A549 (cell line): ENCODE data around the gene ACADM.

Experiments used
- CBX8 ChIP-seq: fragments of 200-600 bp; sonication (generic); IDR thresholded peaks from 2 replicates; pipeline ENCODE4 v1.6.1; 2016
- FOSL2 ChIP-seq, 2 experiments: fragments of 450-650 bp in 1 of 2; fragments of >200 bp in 1 of 2; sonication (Bioruptor Twin) in 1 of 2; formaldehyde crosslinking; IDR thresholded peaks; 2 replicates each; pipeline versions ENCODE4 v1.5.0 to v1.6.1; 2016 to 2020; ENCODE audit warnings: mild to moderate bottlenecking in 1 of 2, moderate library complexity in 1 of 2
- MYC ChIP-seq: IDR thresholded peaks from 2 replicates; pipeline ENCODE4 v1.6.1; 2012; ENCODE audit warnings: mild to moderate bottlenecking, inconsistent platforms, low read length, improper control_type of control experiment, borderline replicate concordance
- NFE2L2 ChIP-seq: fragments of 150-350 bp; conservative IDR thresholded peaks from 2 replicates; pipeline ENCODE4 v1.6.1; 2014; ENCODE audit warnings: low read length
- PHF8 ChIP-seq: fragments of 200-600 bp; sonication (generic); IDR thresholded peaks from 2 replicates; pipeline ENCODE4 v1.6.1; 2016; ENCODE audit warnings: low read depth, mild to moderate bottlenecking, antibody characterized with exemption, moderate library complexity, borderline replicate concordance
- POLR2A ChIP-seq: IDR thresholded peaks from 2 replicates; pipeline ENCODE4 v1.6.1; 2012; ENCODE audit warnings: mild to moderate bottlenecking, low read length
- RAD21 ChIP-seq, 2 experiments: fragments of >200 bp in 1 of 2; sonication (Bioruptor Twin) in 1 of 2; formaldehyde crosslinking in 1 of 2; IDR thresholded peaks in 1 of 2; conservative IDR thresholded peaks in 1 of 2; 2 replicates in 1 of 2; 3 replicates in 1 of 2; pipeline ENCODE4 v1.6.1; 2012 to 2018; ENCODE audit warnings: inconsistent platforms in 1 of 2
- RCOR1 ChIP-seq: fragments of 150-350 bp; IDR thresholded peaks from 2 replicates; pipeline ENCODE4 v1.6.1; 2014; ENCODE audit warnings: antibody characterized with exemption, low read length, low read depth
- RFX5 ChIP-seq: fragments of 450-650 bp; IDR thresholded peaks from 2 replicates; pipeline ENCODE4 v1.7.1; 2014; ENCODE audit warnings: antibody characterized with exemption, mild to moderate bottlenecking, moderate library complexity
- TF ChIP-seq, protein P1 (sequence below): fragments of >200 bp; sonication (Bioruptor Twin); formaldehyde crosslinking; IDR thresholded peaks from 3 replicates; pipeline ENCODE4 v1.5.1; 2016
- TF ChIP-seq, protein P2 (sequence below): IDR thresholded peaks from 2 replicates; pipeline ENCODE4 v1.6.1; 2012
- TF ChIP-seq, protein P3 (sequence below): fragments of 250-450 bp; sonication (Bioruptor Pico); IDR thresholded peaks from 2 replicates; pipeline ENCODE4 v1.5.0; 2021; ENCODE audit warnings: mild to moderate bottlenecking, moderate library complexity, borderline replicate concordance

DNA sequence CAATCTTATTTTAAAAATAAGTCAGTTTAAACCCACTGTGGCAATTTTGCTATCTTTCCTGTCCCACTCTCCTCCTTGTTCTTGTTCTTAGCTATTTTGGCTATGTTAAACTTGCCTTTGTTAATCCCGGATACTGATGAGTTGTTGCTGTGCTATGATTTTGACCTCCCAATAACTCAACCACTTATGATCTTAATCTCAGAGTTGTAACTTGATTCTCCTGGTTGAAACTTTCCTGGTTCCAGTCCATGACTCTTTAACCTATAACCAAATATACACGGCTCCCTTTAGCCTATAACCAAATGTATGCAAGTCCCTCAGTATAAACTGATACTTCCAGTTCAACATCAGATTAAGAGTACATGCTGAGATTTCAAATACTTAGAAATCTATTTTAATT lies 15.6 kb upstream of the ACADM start:
- TF ChIP-seq RAD21 (conservative IDR thresholded peaks at IDR 0.05 in 1 of 2, IDR thresholded peaks at IDR 0.05 in 1 of 2) (no peak), MYC (no peak), RCOR1 (no peak), POLR2A (no peak), CBX8 (no peak), PHF8 (no peak), FOSL2 (IDR thresholded peaks at IDR 0.05) (no peak), FOSL2 (CRISPR knock-in tag; IDR thresholded peaks at IDR 0.05) (no peak), RFX5 (no peak), NFE2L2 (no peak)
- TF ChIP-seq, protein P1, sequence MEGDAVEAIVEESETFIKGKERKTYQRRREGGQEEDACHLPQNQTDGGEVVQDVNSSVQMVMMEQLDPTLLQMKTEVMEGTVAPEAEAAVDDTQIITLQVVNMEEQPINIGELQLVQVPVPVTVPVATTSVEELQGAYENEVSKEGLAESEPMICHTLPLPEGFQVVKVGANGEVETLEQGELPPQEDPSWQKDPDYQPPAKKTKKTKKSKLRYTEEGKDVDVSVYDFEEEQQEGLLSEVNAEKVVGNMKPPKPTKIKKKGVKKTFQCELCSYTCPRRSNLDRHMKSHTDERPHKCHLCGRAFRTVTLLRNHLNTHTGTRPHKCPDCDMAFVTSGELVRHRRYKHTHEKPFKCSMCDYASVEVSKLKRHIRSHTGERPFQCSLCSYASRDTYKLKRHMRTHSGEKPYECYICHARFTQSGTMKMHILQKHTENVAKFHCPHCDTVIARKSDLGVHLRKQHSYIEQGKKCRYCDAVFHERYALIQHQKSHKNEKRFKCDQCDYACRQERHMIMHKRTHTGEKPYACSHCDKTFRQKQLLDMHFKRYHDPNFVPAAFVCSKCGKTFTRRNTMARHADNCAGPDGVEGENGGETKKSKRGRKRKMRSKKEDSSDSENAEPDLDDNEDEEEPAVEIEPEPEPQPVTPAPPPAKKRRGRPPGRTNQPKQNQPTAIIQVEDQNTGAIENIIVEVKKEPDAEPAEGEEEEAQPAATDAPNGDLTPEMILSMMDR: no peak
- TF ChIP-seq, protein P2, sequence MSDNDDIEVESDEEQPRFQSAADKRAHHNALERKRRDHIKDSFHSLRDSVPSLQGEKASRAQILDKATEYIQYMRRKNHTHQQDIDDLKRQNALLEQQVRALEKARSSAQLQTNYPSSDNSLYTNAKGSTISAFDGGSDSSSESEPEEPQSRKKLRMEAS: no peak
- TF ChIP-seq, protein P3, sequence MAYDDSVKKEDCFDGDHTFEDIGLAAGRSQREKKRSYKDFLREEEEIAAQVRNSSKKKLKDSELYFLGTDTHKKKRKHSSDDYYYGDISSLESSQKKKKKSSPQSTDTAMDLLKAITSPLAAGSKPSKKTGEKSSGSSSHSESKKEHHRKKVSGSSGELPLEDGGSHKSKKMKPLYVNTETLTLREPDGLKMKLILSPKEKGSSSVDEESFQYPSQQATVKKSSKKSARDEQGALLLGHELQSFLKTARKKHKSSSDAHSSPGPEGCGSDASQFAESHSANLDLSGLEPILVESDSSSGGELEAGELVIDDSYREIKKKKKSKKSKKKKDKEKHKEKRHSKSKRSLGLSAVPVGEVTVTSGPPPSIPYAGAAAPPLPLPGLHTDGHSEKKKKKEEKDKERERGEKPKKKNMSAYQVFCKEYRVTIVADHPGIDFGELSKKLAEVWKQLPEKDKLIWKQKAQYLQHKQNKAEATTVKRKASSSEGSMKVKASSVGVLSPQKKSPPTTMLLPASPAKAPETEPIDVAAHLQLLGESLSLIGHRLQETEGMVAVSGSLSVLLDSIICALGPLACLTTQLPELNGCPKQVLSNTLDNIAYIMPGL (CRISPR knock-in tag): no peak
